ENCODE results near the gene RPL23. TPM values are rescaled to one million over a fixed set of nuclear protein-coding genes. Genes with fewer than 3 reads are reported as not detected.

The RPL23 gene
- total and polyA plus RNA-seq, 9 of the 15 experiments (the other 6 are each of a cell fraction or from before 2014, with no cell fraction given), result 1,745 to 3,667 (median 3,096) TPM

GRCh38 chr17:38900978-38901656 is 47.6 kb upstream of the RPL23 start (continued):
- TF ChIP-seq ZNF347 (CRISPR knock-in tag; IDR thresholded peaks at IDR 0.05; ENCODE audit: low read depth) (no peak), MIER1 (IDR thresholded peaks at IDR 0.05; ENCODE audit: low read depth) (no peak), SMAD2 (IDR thresholded peaks at IDR 0.05; ENCODE audit: low read depth, low read length) (no peak), MCM5 (IDR thresholded peaks at IDR 0.05; ENCODE audit: low read depth) (no peak), ZBTB1 (CRISPR knock-in tag; IDR thresholded peaks at IDR 0.05; ENCODE audit: borderline replicate concordance, low read depth) (no peak), CAMTA2 (CRISPR knock-in tag; conservative IDR thresholded peaks at IDR 0.05) (no peak), SNAPC5 (CRISPR knock-in tag; IDR thresholded peaks at IDR 0.05) (no peak), HOXB6 (CRISPR knock-in tag; IDR thresholded peaks at IDR 0.05; ENCODE audit: borderline replicate concordance) (no peak), ZNF586 (CRISPR knock-in tag; conservative IDR thresholded peaks at IDR 0.05) (no peak), ZNF217 (CRISPR knock-in tag; IDR thresholded peaks at IDR 0.05) (no peak), ZNF277 (CRISPR knock-in tag; IDR thresholded peaks at IDR 0.05; ENCODE audit: borderline replicate concordance) (no peak), ZNF445 (CRISPR knock-in tag; IDR thresholded peaks at IDR 0.05; ENCODE audit: low read depth) (no peak), ZBTB8A (IDR thresholded peaks at IDR 0.05; ENCODE audit: partially characterized antibody) (no peak), NELFE (IDR thresholded peaks at IDR 0.05; ENCODE audit: insufficient read depth, insufficient read length) (no peak), FIP1L1 (IDR thresholded peaks at IDR 0.05; ENCODE audit: low read depth, low read length, poor library complexity, severe bottlenecking) (no peak), MBD2 (IDR thresholded peaks at IDR 0.05; ENCODE audit: borderline replicate concordance, low read depth) (peak; percentile 47; the same call in 1 of the 2 replicates), TOE1 (IDR thresholded peaks at IDR 0.05; ENCODE audit: borderline replicate concordance) (no peak), TOE1 (CRISPR knock-in tag; IDR thresholded peaks at IDR 0.05; ENCODE audit: borderline replicate concordance, low read depth) (no peak), ZNF717 (CRISPR knock-in tag; IDR thresholded peaks at IDR 0.05) (no peak), TEAD2 (tag; IDR thresholded peaks at IDR 0.05) (no peak), ELF2 (CRISPR knock-in tag; IDR thresholded peaks at IDR 0.05) (no peak), PRMT5 (CRISPR knock-in tag; IDR thresholded peaks at IDR 0.05) (no peak), WHSC1 (IDR thresholded peaks at IDR 0.05; ENCODE audit: low read length) (no peak), ZNF696 (CRISPR knock-in tag; conservative IDR thresholded peaks at IDR 0.05) (no peak), ETS1 (conservative IDR thresholded peaks at IDR 0.05; ENCODE audit: control insufficient read depth, low read depth, low read length) (no peak), ZNF740 (CRISPR knock-in tag; IDR thresholded peaks at IDR 0.05) (no peak), ZNF740 (tag; IDR thresholded peaks at IDR 0.05) (no peak), SMAD3 (CRISPR knock-in tag; conservative IDR thresholded peaks at IDR 0.05) (no peak)
